HG02884 (cell line): ENCODE data around the gene TIMP3.

ENCODE experiments used
- ATAC-seq: cut with Tn5 transposase; IDR thresholded peaks from one replicate; pipeline ENCODE4 v1.9.1; 2021; ENCODE audit warnings: mild to moderate bottlenecking, moderate library complexity; ENCODE audit not compliant: unreplicated experiment

TIMP3 gene

DNA sequence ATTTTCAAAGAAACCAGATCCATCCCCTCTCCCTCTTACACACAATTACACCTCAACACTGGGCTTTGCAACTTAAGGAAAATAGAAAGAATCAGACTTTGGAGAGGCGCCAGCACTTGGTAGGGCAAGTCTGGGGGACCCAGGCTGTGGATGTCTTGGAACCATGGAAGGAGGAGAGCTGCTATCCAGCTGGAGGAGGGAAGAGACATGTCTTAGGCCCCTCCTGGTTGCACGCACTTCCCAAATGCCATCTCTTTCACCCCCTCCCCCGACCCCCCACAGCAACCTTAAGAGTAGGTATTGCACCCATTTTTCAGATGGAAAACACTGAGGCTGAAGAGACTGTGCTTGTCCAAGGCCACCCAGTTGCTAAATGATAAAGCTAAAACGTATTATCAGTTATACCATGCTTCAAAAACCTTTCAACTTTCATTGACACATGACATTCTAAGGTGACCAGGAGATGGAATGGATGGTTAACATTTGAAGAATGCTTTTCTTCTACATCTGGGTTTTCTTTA is 3.9 kb downstream of the TIMP3 start:
- no peak for ATAC-seq

- ATAC-seq: no peak
These were observed 4.8 kb downstream of the TIMP3 start for GRCh38 chr22:32806296-32806695.

DNA sequence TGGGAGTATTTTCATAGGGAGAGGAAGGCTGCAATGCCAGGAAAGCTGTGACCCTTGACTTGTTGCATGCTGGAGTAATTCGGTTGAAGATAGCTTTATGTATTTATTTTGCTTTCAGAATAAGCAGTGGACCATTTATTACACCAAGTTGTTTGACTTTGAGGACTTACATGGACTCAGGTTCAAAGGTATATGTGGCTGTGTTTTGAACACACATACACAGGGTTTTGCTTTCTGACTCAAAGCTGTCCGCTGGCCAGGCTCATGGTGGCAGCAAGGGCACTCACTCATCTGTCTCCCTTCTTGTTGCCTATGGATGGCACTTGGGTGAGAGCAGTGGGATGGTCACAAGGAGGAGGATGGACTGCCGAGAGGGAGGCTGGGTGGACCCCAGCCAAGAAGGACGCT is 6.5 kb downstream of the TIMP3 start:
- ATAC-seq: no peak

DNA sequence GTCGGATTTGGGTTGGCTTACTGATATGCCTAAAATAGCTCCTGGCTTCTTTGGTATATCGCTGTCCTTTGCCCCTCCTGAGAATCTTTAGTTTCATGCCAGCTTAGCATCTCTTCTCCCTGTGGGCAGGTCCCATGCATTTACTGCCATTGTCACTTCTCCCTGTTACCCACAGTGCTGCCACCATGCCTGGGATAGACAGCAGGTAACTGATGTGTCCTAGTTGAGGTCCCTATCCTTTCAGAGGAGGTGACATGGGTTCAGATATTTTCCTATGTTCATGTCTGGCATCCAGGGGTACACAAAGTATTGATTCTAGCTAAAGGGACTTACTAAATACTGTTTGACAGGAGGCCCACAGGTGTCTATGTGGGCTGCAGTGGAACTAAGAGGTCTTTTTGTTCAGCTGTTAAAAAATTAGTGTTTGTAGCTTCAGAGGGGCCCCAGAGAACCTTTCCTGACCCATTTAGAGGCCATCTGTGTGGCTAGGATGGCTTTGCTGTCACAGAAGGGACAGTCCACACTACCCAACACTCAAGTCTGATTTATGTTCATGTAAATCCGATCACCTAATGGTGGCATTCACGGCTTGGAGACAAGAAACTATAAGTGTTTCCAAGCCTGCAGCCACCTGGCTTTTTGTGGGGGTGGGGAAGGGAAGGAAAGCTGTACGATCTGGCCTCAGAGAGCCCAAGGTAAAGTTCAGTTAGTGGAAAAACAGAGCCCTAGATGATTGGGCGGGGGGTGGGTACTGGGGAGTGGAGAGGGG is 8.5 kb downstream of the TIMP3 start:
- no peak for ATAC-seq

DNA sequence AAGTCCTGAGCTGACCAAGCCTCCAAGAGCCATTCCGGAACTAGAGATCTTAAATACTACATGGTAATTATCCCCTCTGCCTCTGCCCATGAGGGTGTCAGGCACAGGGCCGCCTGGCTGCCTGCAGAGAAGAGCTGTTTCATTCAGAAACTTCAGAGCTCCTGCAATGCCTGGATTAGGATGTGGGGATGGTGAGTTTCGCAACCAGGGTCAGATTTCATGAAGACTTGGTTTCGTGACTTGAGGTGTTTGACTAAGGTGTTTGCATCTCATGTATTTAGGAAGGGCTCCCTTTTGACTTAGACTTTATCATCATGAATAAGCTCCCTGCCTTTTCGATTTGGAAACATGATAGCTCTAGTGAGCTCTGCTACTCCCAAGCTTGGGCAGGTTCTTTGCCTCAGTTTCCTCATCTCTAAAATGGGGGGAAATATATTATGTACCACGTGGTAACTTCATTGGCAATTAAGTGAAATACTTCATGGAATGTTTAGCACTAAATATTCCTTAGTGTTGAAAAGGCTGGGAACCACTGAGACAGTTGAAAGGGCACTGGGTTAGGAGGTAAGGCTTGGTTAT is 9.1 kb downstream of the TIMP3 start:
- ATAC-seq: no peak

GRCh38 chr22:32811788-32812545 is 10.5 kb downstream of the TIMP3 start:
- ATAC-seq: no peak

GRCh38 chr22:32814285-32814860 is 12.9 kb downstream of the TIMP3 start:
- ATAC-seq: no peak

DNA sequence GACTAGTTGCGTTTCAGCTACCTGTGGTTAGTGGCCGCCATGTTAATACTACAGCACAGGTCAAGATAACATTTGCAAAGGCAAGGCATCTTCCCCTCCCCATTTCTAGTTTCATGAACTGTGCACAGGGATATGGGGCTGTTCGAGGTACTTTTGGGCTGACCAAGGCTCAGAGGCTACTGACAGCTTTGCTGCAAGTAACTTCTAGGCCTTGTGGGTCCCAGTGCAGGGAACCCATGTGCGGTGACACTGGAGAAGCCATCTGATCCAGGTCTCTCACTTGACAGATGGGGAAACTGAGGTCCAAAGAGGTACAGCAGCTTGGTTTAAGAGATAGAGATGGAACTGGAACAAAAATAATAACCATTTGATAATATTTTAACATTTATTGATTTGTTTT is 13.6 kb downstream of the TIMP3 start:
- no peak for ATAC-seq

- ATAC-seq: no peak
These were observed 14.4 kb downstream of the TIMP3 start for GRCh38 chr22:32815943-32816342.

GRCh38 chr22:32817137-32817730 is 15.7 kb downstream of the TIMP3 start:
- no peak for ATAC-seq

DNA sequence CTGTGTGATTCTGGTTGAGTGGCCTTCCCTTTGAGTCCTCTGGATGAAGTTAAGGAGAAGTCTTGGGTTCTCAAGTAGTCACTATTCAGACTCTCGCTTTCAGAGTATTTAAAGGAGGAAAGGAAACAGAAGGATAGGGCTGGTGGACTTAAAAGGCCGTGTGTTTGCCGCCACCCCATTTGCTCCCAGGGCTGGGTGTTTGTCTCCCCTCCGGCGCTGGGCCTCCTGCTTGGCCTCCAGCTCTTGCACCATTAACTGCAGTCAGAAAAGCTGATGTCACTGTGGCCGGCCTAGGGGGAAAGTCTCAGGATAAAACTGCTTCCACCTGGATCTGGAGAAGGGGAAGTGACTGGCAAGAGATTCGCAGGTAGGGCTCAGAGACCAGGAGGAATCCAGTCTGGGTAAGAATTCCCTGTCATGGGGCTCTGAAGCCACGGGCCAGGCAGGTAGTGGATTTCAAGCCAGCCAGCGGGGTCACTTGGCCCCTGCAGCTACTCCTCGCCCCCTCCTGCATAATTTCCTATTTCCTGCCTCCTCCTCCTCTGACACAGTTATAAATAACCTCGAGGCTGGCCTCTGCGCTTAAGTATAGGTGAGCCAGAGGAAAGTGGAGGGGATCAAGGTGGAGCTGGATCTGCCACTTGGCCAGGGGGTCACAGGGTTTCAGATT is 17.1 kb downstream of the TIMP3 start:
- ATAC-seq: no peak

DNA sequence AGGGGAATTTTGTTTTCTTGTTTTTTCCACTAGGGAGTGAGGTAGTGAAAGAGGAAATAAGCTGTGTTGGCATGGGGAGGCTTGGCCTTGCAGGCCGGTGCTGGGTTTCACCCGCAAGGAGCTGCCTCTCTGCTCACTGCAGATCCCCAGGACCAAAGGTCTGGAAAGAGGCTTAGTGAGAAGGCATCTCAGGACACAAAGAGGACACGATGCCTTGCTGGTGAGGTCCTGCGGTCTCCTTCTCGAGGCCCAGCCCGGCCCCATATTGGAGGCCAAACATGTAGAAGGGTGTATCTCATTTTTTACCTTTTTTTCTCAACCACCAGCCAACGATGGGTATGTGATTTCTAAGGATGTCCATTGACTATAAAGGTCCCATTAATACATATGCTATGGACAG is 17.6 kb downstream of the TIMP3 start:
- no peak for ATAC-seq

GRCh38 chr22:32820131-32821119 is 18.9 kb downstream of the TIMP3 start:
- ATAC-seq: no peak

DNA sequence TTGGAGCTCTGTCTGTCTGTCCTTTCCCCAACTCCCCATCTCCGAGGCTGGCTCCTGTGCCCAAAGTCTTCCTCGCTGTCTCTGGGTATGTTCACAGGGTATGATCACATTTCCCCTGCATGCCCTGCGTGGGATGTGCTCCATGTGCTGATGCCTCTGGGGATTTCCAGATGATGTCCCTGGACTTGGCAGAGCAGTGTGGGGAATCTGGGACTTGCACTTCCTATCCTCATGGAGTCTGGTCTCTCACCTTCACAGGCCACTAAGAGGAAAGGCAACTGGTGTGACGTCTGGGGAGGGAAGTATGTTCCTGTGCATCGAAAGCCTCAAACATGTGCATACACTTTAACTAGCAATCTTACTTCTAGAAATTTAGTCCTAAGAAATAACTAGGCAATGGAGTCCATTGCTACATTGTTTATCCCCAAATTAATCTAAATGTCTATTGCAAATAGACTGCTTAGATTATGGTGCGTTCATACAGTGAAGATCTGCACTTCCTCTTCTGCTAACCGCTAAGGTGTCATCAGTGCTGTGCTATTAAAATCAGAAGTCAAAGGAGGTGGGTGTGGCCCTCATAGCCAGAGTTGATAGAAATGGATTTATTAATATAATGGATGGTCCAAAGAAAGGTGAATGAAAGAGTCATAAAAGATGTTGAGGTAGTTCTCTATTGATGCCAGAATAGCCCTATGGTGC is 20.8 kb downstream of the TIMP3 start:
- ATAC-seq: no peak

- no peak for ATAC-seq
These were observed 21.7 kb downstream of the TIMP3 start for GRCh38 chr22:32823024-32823730.

DNA sequence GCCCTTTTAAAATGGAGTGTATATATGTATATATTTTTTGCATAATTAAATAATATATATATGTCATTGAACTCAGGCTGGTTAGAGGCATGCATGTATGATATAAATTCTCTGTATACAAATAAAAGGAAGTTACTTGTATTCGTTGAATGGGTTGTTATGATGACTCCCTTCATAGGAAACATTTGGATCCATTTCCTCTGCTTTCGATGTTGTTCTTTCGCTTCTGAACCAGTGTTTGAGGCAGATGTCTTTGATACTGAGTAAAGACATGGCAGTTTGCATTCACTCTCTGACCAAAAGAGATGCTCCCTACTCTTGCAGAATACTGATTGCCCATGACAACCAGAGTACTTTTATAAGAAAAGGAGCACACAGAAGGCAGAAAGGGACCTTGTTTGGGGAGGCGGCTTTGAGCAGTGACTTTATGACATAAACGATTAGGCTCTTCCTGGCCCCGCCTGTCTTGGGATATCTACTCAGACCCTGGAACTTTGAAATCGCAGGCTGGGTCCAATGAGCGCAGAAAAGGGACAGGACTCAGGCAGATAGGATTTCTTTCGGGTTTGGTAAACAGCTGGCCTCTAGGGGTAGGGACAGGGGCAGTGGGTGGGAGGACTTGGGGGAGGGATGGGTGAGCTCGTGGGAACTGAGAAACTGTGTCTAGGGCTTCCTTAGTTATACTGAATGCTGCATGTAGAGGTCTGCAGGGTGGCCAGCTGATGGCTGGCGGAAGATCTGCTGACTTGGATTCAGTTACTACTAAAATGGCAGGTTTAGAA is 23.2 kb downstream of the TIMP3 start:
- no peak for ATAC-seq

DNA sequence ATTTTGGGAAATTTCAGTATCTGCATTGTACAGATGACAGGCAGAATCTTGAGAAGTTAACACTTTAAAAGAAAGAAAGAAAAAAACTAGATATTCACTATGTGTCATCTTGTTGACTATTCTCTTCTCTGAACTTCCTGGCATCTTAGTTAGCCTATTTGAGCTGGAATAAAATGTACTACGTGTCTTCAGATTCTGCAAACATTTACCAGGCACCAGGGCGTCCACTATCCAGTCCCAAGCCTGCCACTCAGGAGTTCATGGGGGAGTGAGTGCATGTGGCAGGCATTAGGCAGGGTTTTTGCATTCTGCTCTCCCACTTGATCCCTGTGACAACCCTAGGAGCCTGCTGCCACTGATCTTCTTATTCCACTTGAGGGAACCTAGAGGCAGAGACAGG is 25.0 kb downstream of the TIMP3 start:
- ATAC-seq: no peak
